Gastroesophageal sphincter (tissue), 3 donors: ENCODE results near the gene FABP2.

Source experiments
- CTCF ChIP-seq, 4 experiments: fragments of 200-600 bp in 2 of 4; fragments of 450-650 bp in 2 of 4; sonication (generic) in 1 of 4; IDR thresholded peaks; one replicate each; pipeline ENCODE4 v1.5.1; 2017 to 2019; ENCODE audit warnings: antibody characterized with exemption in 4 of 4, mild to moderate bottlenecking in 2 of 4, moderate library complexity in 2 of 4
- EP300 ChIP-seq: sonication (generic); formaldehyde crosslinking; IDR thresholded peaks from one replicate; pipeline ENCODE4 v1.6.1; 2017; ENCODE audit warnings: antibody characterized with exemption, mild to moderate bottlenecking
- POLR2A ChIP-seq, 2 donors: fragments of 450-650 bp; IDR thresholded peaks; one replicate each; pipeline ENCODE4 v1.6.1; 2017; ENCODE audit warnings: antibody characterized with exemption in 2 of 2, mild to moderate bottlenecking in 2 of 2, moderate library complexity in 1 of 2
- POLR2AphosphoS5 ChIP-seq: sonication (generic); formaldehyde crosslinking; IDR thresholded peaks from one replicate; pipeline ENCODE4 v1.6.1; 2017; ENCODE audit warnings: antibody characterized with exemption

- TF ChIP-seq CTCF (IDR thresholded peaks at IDR 0.05) (peak in 3 of 4 experiments; percentile 21 to 46 (median 41)), POLR2A (IDR thresholded peaks at IDR 0.05) (no peak), EP300 (no peak), POLR2AphosphoS5 (no peak)
Observed at GRCh38 chr4:119284876-119285780, 36.8 kb downstream of the FABP2 start.
